ENCODE data around the gene KCTD7.
"Not testable (repeated sequence)": the region's sequence is repeated elsewhere in the genome, so short reads cannot be mapped to it uniquely, and the experiment has no call there.

KCTD7 gene

DNA sequence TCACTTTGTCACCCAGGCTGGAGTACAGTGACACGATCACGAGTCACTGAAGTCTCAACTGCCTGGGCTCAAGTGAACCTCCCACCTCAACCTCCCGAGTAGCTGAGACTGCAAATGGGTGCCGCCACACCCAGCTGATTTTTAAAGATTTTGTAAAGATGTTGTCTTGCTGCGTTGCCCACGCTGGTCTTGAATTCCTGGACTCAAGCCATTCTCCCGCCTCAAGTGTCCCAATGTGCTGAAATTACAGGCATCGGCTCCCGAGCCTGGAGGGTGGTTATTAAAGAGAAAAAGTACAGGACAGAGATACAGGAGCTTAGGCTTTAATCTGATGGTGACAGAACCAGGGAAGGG is 55.1 kb downstream of the KCTD7 start:
- no peak for DNase-seq

DNA sequence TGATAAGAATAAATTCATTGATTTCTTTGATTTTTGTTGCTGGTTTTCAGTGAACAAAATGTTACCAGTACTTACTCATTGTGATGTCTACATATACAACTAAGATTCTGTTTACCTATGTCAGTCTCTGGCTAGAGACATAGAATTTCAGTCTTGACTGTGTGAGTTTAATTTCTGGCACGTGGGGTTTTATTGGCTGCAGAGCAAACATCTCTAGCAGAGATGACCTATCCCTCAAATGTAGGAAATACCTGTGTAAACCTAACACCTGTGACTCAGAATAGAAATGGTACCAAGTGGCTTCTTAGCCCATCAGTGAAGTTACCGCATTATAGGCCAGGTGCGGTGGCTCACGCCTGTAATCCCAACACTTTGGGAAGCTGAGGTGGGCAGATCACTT is 57.0 kb downstream of the KCTD7 start:
- DNase-seq, result not testable (repeated sequence)

DNA sequence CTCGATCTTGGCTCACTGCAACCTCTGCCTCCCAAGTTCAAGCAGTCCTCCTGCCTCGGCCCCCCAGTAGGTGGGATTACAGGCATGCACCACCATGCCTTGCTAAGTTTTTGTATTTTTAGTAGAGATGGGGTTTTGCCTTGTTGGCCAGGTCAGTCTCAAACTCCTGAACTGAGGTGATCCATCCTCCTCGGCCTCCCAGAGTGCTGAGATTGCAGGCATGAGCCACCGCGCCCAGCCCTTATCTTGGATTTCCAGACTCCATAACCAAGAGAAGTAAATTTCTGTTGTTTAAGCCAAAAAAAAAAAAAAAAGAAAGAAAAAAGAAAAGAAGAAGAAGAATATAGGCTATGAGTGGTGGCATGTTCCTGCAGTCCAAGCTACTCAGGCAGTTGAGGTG is 58.5 kb downstream of the KCTD7 start:
- no peak for DNase-seq

DNA sequence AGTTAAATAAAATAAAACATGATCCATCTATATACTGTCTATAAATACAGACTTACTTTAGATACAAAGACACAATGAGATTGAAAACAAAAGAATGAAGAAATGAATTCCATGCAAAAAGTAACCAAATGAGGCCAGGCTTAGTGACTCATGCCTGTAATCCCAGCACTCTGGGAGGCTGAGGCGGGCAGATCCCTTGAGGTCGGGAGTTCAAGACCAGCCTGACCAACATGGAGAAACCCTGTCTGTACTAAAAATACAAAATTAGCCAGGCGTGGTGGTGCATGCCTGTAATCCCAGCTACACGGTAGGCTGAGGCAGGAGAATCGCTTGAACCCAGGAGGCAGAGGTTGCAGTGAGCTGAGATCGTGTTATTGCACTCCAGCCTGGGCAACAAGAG is 59.0 kb downstream of the KCTD7 start:
- DNase-seq, result not testable (repeated sequence)

GRCh38 chr7:66689081-66689480 is 60.4 kb downstream of the KCTD7 start:
- DNase-seq, result no peak

- DNase-seq, result no peak
Observed at GRCh38 chr7:66693331-66693730, 64.7 kb downstream of the KCTD7 start.
